Mucosa of gallbladder (tissue), 1 donor: ENCODE measurements around the gene RAB11FIP4. TPM values are rescaled to one million over a fixed set of nuclear protein-coding genes. Genes with fewer than 3 reads are reported as not detected.
"Not testable (repeated sequence)": the region's sequence is repeated elsewhere in the genome, so short reads cannot be mapped to it uniquely, and the experiment has no call there.

ENCODE experiments used
- DNase-seq: peaks from one replicate; pipeline ENCODE4 v3.0.0-alpha.2; 2020; ENCODE audit warnings: low spot score
- total RNA-seq: library from RNA; stranded (reverse); gene quantifications from one replicate; pipeline ENCODE4 v1.2.1, GENCODE V29; 2021
- donor health status: DM: no; HTN: no; CAD: no.

The RAB11FIP4 gene
- total RNA-seq, 1 donor from 2014 or later: 37.6 TPM

- no peak for DNase-seq
Observed at GRCh38 chr17:31431852-31432658, 40.6 kb downstream of the RAB11FIP4 start.

GRCh38 chr17:31433091-31433790, 41.8 kb downstream of the RAB11FIP4 start:
- no peak for DNase-seq

- DNase-seq: no peak
Observed at GRCh38 chr17:31433811-31434726, 42.6 kb downstream of the RAB11FIP4 start.

GRCh38 chr17:31434727-31435050, 43.2 kb downstream of the RAB11FIP4 start:
- no peak for DNase-seq

- DNase-seq: no peak
Observed at GRCh38 chr17:31435581-31435980, 44.1 kb downstream of the RAB11FIP4 start.

- DNase-seq: no peak
Observed at GRCh38 chr17:31437720-31438400, 46.4 kb downstream of the RAB11FIP4 start.

- no peak for DNase-seq
Observed at GRCh38 chr17:31439716-31440115, 48.2 kb downstream of the RAB11FIP4 start.

GRCh38 chr17:31442276-31442675, 50.8 kb downstream of the RAB11FIP4 start:
- no peak for DNase-seq

GRCh38 chr17:31442856-31443255, 51.4 kb downstream of the RAB11FIP4 start:
- DNase-seq: not testable (repeated sequence)

- no peak for DNase-seq
Observed at GRCh38 chr17:31443386-31443785, 51.9 kb downstream of the RAB11FIP4 start.

- DNase-seq: no peak
Observed at GRCh38 chr17:31444026-31444425, 52.6 kb downstream of the RAB11FIP4 start.

- DNase-seq: no peak
Observed at GRCh38 chr17:31446195-31446967, 54.9 kb downstream of the RAB11FIP4 start.

GRCh38 chr17:31448467-31449077, 57.1 kb downstream of the RAB11FIP4 start:
- no peak for DNase-seq

- no peak for DNase-seq
Observed at GRCh38 chr17:31449111-31449510, 57.6 kb downstream of the RAB11FIP4 start.

GRCh38 chr17:31449746-31450145, 58.3 kb downstream of the RAB11FIP4 start:
- DNase-seq: no peak

GRCh38 chr17:31452101-31452500, 60.6 kb downstream of the RAB11FIP4 start:
- DNase-seq: no peak

GRCh38 chr17:31452561-31453110, 61.2 kb downstream of the RAB11FIP4 start:
- DNase-seq: no peak

- DNase-seq: no peak
Observed at GRCh38 chr17:31453896-31454295, 62.4 kb downstream of the RAB11FIP4 start.

GRCh38 chr17:31456814-31457213, 65.3 kb downstream of the RAB11FIP4 start:
- no peak for DNase-seq
